ENCODE results near the gene ACTRT2.

GRCh38 chr1:3065797-3066196 lies 44.5 kb downstream of the ACTRT2 start:
- TF ChIP-seq CTCF (IDR thresholded peaks at IDR 0.05 in 2 of 3, conservative IDR thresholded peaks at IDR 0.05 in 1 of 3; ENCODE audit: control insufficient read depth in 2 of 3, extremely low read depth in 1 of 3, insufficient read depth in 1 of 3, low read depth in 3 of 3, low read length in 3 of 3): no peak
- no peak for TF ChIP-seq EED (IDR thresholded peaks at IDR 0.05; ENCODE audit: low read depth)
- no peak for TF ChIP-seq ZNF687 (IDR thresholded peaks at IDR 0.05)
- TF ChIP-seq, protein P1, sequence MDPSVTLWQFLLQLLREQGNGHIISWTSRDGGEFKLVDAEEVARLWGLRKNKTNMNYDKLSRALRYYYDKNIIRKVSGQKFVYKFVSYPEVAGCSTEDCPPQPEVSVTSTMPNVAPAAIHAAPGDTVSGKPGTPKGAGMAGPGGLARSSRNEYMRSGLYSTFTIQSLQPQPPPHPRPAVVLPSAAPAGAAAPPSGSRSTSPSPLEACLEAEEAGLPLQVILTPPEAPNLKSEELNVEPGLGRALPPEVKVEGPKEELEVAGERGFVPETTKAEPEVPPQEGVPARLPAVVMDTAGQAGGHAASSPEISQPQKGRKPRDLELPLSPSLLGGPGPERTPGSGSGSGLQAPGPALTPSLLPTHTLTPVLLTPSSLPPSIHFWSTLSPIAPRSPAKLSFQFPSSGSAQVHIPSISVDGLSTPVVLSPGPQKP (IDR thresholded peaks at IDR 0.05; ENCODE audit: low read depth, low read length): no peak
- no peak for TF ChIP-seq IRF3 (IDR thresholded peaks at IDR 0.05)
- no peak for TF ChIP-seq POLR2AphosphoS5 (IDR thresholded peaks at IDR 0.05; ENCODE audit: low read length)
- no peak for TF ChIP-seq RAD21 (IDR thresholded peaks at IDR 0.05; ENCODE audit: insufficient read depth, low read depth, low read length)
- TF ChIP-seq POLR2A (IDR thresholded peaks at IDR 0.05; ENCODE audit: low read depth, low read length): no peak
- TF ChIP-seq NR2C2 (IDR thresholded peaks at IDR 0.05; ENCODE audit: borderline replicate concordance, control insufficient read depth, insufficient read length, low read depth): no peak
- no peak for TF ChIP-seq RFX5 (IDR thresholded peaks at IDR 0.05; ENCODE audit: low read depth, low read length)
- TF ChIP-seq ZBTB33 (IDR thresholded peaks at IDR 0.05): no peak

All from GM12878 (cell line).